ENCODE measurements around the gene GMPS. TPM values are rescaled to one million over a fixed set of nuclear protein-coding genes. Genes with fewer than 3 reads are reported as not detected.

The GMPS gene
- total and polyA plus RNA-seq, 8 donors: 4.6 to 43.7 (median 22.7) TPM

DNA sequence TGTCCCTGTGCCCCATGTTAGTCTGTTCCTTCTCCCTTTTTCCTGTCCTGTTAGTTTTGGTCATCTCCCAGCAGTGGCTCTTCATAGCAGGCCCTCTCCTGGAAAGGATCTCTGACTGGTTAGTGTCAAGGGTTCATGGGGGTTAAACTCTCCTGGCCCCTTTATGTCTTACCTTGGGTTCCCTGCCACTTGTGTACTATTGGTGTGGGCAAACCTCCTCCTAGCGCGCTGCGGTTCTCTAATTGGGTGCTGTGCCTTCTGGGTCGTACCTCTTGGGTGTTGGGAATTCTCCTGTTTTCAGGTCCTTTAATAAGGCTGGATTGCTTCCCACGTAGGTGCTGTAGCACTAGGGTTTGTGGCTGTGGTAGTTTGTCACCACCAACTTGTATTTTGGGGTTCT is 18.8 kb downstream of the GMPS start:
- peaks cover 0 to 38% (median 15%) of the 10 kb centered on the region in 4 donors for H3K4me1 ChIP-seq
- H3K4me3 ChIP-seq: no peak overlapping the region
- no peaks in the 10 kb centered on the region for H3K27me3 ChIP-seq
- H3K9me3 ChIP-seq: no peaks in the 10 kb centered on the region
- WGBS, 5 donors: 71 to 92% (median 91%) methylated on average over 5 of the region's 5 CpGs
- H3K27ac ChIP-seq: no peak overlapping the region
- DNase-seq: no peak
- peaks cover 0 to 12% (median 9%) of the 10 kb centered on the region in 4 donors for H3K36me3 ChIP-seq
- intact Hi-C loops (cut with DNase I; ENCODE audit: low total_unique reads): no loop called here
- no peak for TF ChIP-seq POLR2A (IDR thresholded peaks at IDR 0.05)
- no peak for TF ChIP-seq EP300 (IDR thresholded peaks at IDR 0.05)
- TF ChIP-seq CTCF (IDR thresholded peaks at IDR 0.05): no peak
- TF ChIP-seq POLR2AphosphoS5 (IDR thresholded peaks at IDR 0.05): no peak

DNA sequence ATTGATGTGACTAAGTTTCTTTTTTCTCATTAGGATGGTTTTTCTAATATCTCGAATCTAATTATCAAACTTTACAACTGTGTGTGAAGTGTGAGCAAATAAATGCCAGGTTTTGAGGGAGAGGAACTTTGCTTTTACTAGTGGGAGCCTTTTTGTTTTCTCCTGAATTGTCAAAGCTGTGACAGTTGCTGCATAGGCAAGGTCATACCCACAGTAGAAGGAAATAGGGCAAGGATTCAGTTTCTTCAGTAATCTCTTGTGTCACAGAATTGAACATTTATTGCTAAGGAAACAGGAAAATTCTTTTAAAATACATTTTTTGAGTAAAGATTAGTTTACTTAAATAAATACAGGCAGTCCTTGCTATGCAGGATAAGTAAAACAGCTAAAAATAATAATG is 19.5 kb downstream of the GMPS start:
- Histone ChIP-seq H3K9me3 (no peaks in the 10 kb centered on the region), H3K27me3 (no peaks in the 10 kb centered on the region), H3K4me1 (peaks cover 0 to 32% (median 15%) of the 10 kb centered on the region in 4 donors), H3K36me3 (peaks cover 0 to 19% (median 17%) of the 10 kb centered on the region in 4 donors), H3K4me3 (no peak overlapping the region), H3K27ac (no peak overlapping the region)
- intact Hi-C loops (cut with DNase I; ENCODE audit: low total_unique reads): no loop called here
- DNase-seq: no peak
- 33 to 68% (median 48%) methylated on average over 1 of the region's 1 CpG for WGBS, 5 donors
- TF ChIP-seq POLR2AphosphoS5 (IDR thresholded peaks at IDR 0.05) (no peak), POLR2A (IDR thresholded peaks at IDR 0.05) (no peak), EP300 (IDR thresholded peaks at IDR 0.05) (no peak), CTCF (IDR thresholded peaks at IDR 0.05) (no peak)

GRCh38 chr3:155890671-155891190 is 20.3 kb downstream of the GMPS start:
- WGBS, 5 donors: 10 to 18% (median 12%) methylated on average over 2 of the region's 2 CpGs
- Histone ChIP-seq H3K4me3 (no peak overlapping the region), H3K36me3 (peaks cover 0 to 27% (median 24%) of the 10 kb centered on the region in 4 donors), H3K27me3 (no peaks in the 10 kb centered on the region), H3K9me3 (no peaks in the 10 kb centered on the region), H3K4me1 (peaks cover 0 to 32% (median 15%) of the 10 kb centered on the region in 4 donors), H3K27ac (no peak overlapping the region)
- TF ChIP-seq POLR2A (IDR thresholded peaks at IDR 0.05): no peak
- no peak for TF ChIP-seq CTCF (IDR thresholded peaks at IDR 0.05)
- TF ChIP-seq POLR2AphosphoS5 (IDR thresholded peaks at IDR 0.05): no peak
- no peak for TF ChIP-seq EP300 (IDR thresholded peaks at IDR 0.05)
- intact Hi-C loops (cut with DNase I; ENCODE audit: low total_unique reads): no loop called here
- DNase-seq: peak in 1 of 2 donors; percentile 38

- H3K9me3 ChIP-seq: no peaks in the 10 kb centered on the region
- no peaks in the 10 kb centered on the region for H3K27me3 ChIP-seq
- no peak overlapping the region for H3K4me3 ChIP-seq
- no peak for TF ChIP-seq POLR2A (IDR thresholded peaks at IDR 0.05)
- TF ChIP-seq POLR2AphosphoS5 (IDR thresholded peaks at IDR 0.05): no peak
- TF ChIP-seq EP300 (IDR thresholded peaks at IDR 0.05): no peak
- TF ChIP-seq CTCF (IDR thresholded peaks at IDR 0.05): no peak
- no peak for DNase-seq
- intact Hi-C loops (cut with DNase I; ENCODE audit: low total_unique reads): no loop called here
- H3K36me3 ChIP-seq: peaks cover 0 to 33% (median 30%) of the 10 kb centered on the region in 4 donors
- no peak overlapping the region for H3K27ac ChIP-seq
- 88 to 98% (median 93%) methylated on average over 5 of the region's 5 CpGs for WGBS, 5 donors
- H3K4me1 ChIP-seq: peaks cover 0 to 32% (median 15%) of the 10 kb centered on the region in 4 donors
These were observed 20.9 kb downstream of the GMPS start for GRCh38 chr3:155891321-155891720.
